GM12878 (cell line): ENCODE measurements around the gene DCP1B. TPM values are rescaled to one million over a fixed set of nuclear protein-coding genes. Genes with fewer than 3 reads are reported as not detected.

Experiments used
- ATAC-seq: fragments of 200-7000 bp; cut with Tn5 transposase; 3 replicates; pipeline ENCODE4 v1.9.1; 2020; ENCODE audit warnings: mild to moderate bottlenecking, moderate library complexity
- BruUV-seq: library from RNA; stranded (reverse); fragments of 400-500 nt; replicated peaks from 2 replicates; lab custom pipeline; 2021; lab: Mats Ljungman, UMichigan
- CTCF ChIA-PET: fragments of 300-600 bp; sonication (Branson Sonifier 250); formaldehyde crosslinking; extraction: SDS; loops from one replicate; lab custom pipeline; 2021; ENCODE audit warnings: inconsistent platforms; lab: Yijun Ruan, JAX
- POLR2A ChIA-PET: fragments of 350-600 bp; formaldehyde crosslinking; extraction: SDS; loops from one replicate; lab custom pipeline; 2021; ENCODE audit warnings: inconsistent platforms; lab: Charles Lee
- RAD21 ChIA-PET: fragments of 300-600 bp; sonication (Branson Sonifier 250); formaldehyde crosslinking; loops from one replicate; lab custom pipeline; 2023; ENCODE audit warnings: antibody characterized with exemption; ENCODE audit not compliant: unreplicated experiment; lab: Charles Lee
- SMC1A ChIA-PET: fragments of 300-600 bp; sonication (Branson Sonifier 250); formaldehyde crosslinking; loops from one replicate; lab custom pipeline; 2023; ENCODE audit not compliant: unreplicated experiment, uncharacterized antibody; lab: Charles Lee
- DNase-seq: peaks from one replicate; pipeline ENCODE4 v3.0.0-alpha.2; 2011; ENCODE audit warnings: low read depth, low spot score
- FAIRE-seq: peaks from 3 replicates; lab custom pipeline; 2011; peaks lifted over from hg19 to GRCh38; lab: Jason Lieb, UNC
- H2AFZ ChIP-seq: 2 replicates; pipeline ENCODE4 v1.6.0; 2011; ENCODE audit warnings: low read depth, low read length, control low read depth; ENCODE audit not compliant: control insufficient read depth
- H3K27ac ChIP-seq: 2 replicates; pipeline ENCODE4 v1.5.1; 2011; ENCODE audit warnings: control low read depth; ENCODE audit not compliant: control insufficient read depth, insufficient read depth
- H3K27me3 ChIP-seq, 2 experiments: replicated peaks in 1 of 2; 2 replicates each; pipeline versions ENCODE4 v1.6.0 to v1.6.1; 2011; ENCODE audit warnings: low read length in 1 of 2; ENCODE audit not compliant: control insufficient read depth in 2 of 2, insufficient read depth in 2 of 2
- H3K36me3 ChIP-seq, 2 experiments: 2 replicates each; pipeline ENCODE4 v1.5.1; 2011; ENCODE audit warnings: low read length in 1 of 2; ENCODE audit not compliant: control insufficient read depth in 2 of 2, insufficient read depth in 2 of 2
- H3K4me1 ChIP-seq: 2 replicates; pipeline ENCODE4 v1.6.1; 2011; ENCODE audit warnings: mild to moderate bottlenecking, low read length, moderate library complexity, mixed read lengths; ENCODE audit not compliant: control insufficient read depth, insufficient read depth
- H3K4me2 ChIP-seq: 2 replicates; pipeline ENCODE4 v1.6.0; 2011; ENCODE audit warnings: control low read depth; ENCODE audit not compliant: control insufficient read depth, insufficient read depth
- H3K4me3 ChIP-seq: fragments of 200-600 bp; sonication (generic); 2 replicates; pipeline ENCODE4 v1.5.1; 2016
- H3K79me2 ChIP-seq: 2 replicates; pipeline ENCODE4 v1.6.0; 2011; ENCODE audit warnings: low read length; ENCODE audit not compliant: control insufficient read depth, insufficient read depth
- H3K9ac ChIP-seq: 2 replicates; pipeline ENCODE4 v1.8.0; 2011; ENCODE audit warnings: low read length, control low read depth, mixed read lengths; ENCODE audit not compliant: control insufficient read depth, insufficient read depth
- H3K9me3 ChIP-seq: replicated peaks from 3 replicates; pipeline ENCODE4 v1.5.1; 2011; ENCODE audit warnings: mild to moderate bottlenecking, low read length; ENCODE audit not compliant: control insufficient read depth, insufficient read depth
- H4K20me1 ChIP-seq: 2 replicates; pipeline ENCODE4 v1.6.0; 2011; ENCODE audit not compliant: control insufficient read depth, insufficient read depth
- BRCA1 ChIP-seq: IDR thresholded peaks from 2 replicates; pipeline ENCODE4 v1.6.1; 2011; ENCODE audit warnings: low read depth, low read length, improper control_type of control experiment
- DPF2 ChIP-seq: fragments of 450-650 bp; IDR thresholded peaks from 2 replicates; pipeline ENCODE4 v1.6.1; 2017; ENCODE audit warnings: mild to moderate bottlenecking
- FOS ChIP-seq: IDR thresholded peaks from 3 replicates; pipeline ENCODE4 v1.6.1; 2011; ENCODE audit warnings: borderline replicate concordance; ENCODE audit not compliant: insufficient read length; ENCODE audit errors: extremely low read depth
- FOXM1 ChIP-seq: IDR thresholded peaks from 2 replicates; pipeline ENCODE4 v1.6.1; 2012; ENCODE audit warnings: low read depth, mild to moderate bottlenecking, inconsistent platforms, low read length, moderate library complexity
- LARP7 ChIP-seq: fragments of 450-650 bp; IDR thresholded peaks from 2 replicates; pipeline ENCODE4 v1.6.1; 2017; ENCODE audit warnings: mild to moderate bottlenecking
- MXI1 ChIP-seq: fragments of 150-350 bp; IDR thresholded peaks from 2 replicates; pipeline ENCODE4 v1.6.1; 2011; ENCODE audit warnings: low read depth, mild to moderate bottlenecking, inconsistent platforms, low read length, improper control_type of control experiment
- NFXL1 ChIP-seq: fragments of 450-650 bp; IDR thresholded peaks from 2 replicates; pipeline ENCODE4 v1.6.1; 2017; ENCODE audit warnings: antibody characterized with exemption, mild to moderate bottlenecking, borderline replicate concordance
- PKNOX1 ChIP-seq: fragments of 450-650 bp; IDR thresholded peaks from 2 replicates; pipeline ENCODE4 v1.6.1; 2016; ENCODE audit warnings: mild to moderate bottlenecking
- PRDM15 ChIP-seq: fragments of 450-650 bp; formaldehyde crosslinking; IDR thresholded peaks from 2 replicates; pipeline ENCODE4 v1.4.0; 2020; ENCODE audit warnings: mild to moderate bottlenecking, moderate library complexity
- RAD21 ChIP-seq: IDR thresholded peaks from 2 replicates; pipeline ENCODE4 v1.6.1; 2011; ENCODE audit warnings: mild to moderate bottlenecking, low read depth, low read length, moderate library complexity; ENCODE audit not compliant: insufficient read depth
- RELA ChIP-seq: fragments of 450-650 bp; IDR thresholded peaks from 2 replicates; pipeline ENCODE4 v1.8.0; 2014; ENCODE audit warnings: borderline replicate concordance; ENCODE audit not compliant: partially characterized antibody
- RFX5 ChIP-seq: IDR thresholded peaks from 2 replicates; pipeline ENCODE4 v1.6.1; 2011; ENCODE audit warnings: low read depth, low read length, improper control_type of control experiment
- SP1 ChIP-seq: IDR thresholded peaks from one replicate; pipeline ENCODE4 v1.6.1; 2011; ENCODE audit warnings: low read depth, low read length
- TCF3 ChIP-seq: IDR thresholded peaks from 2 replicates; pipeline ENCODE4 v1.6.1; 2012; ENCODE audit warnings: low read depth, mild to moderate bottlenecking, low read length, borderline replicate concordance; ENCODE audit not compliant: insufficient read depth
- ZBED1 ChIP-seq: IDR thresholded peaks from 2 replicates; pipeline ENCODE4 v1.6.1; 2016; ENCODE audit warnings: borderline replicate concordance
- ZZZ3 ChIP-seq: IDR thresholded peaks from 2 replicates; pipeline ENCODE4 v1.6.1; 2011; ENCODE audit warnings: low read depth; ENCODE audit not compliant: control insufficient read depth, insufficient read length
- WGBS: methylation state at CpG from one replicate; pipeline ENCODE4 v1.1.6; 2016; ENCODE audit warnings: low lambda C conversion rate; ENCODE audit not compliant: insufficient replicate concordance, insufficient coverage; ENCODE audit errors: missing lambda C conversion rate; 5-methylcytosine and 5-hydroxymethylcytosine counted together
- in situ Hi-C: fragments of 300-500 bp; cut with MboI; formaldehyde crosslinking; loops from 9 replicates; pipeline ENCODE4 v1.14.3; 2018; ENCODE audit warnings: mixed read lengths
- intact Hi-C: fragments of 100-400 bp; cut with micrococcal nuclease; formaldehyde crosslinking; loops from one replicate; pipeline ENCODE4 v1.14.2; 2022; ENCODE audit not compliant: unreplicated experiment
- polyA plus RNA-seq, 11 experiments: library from polyadenylated mRNA; depleted of rRNA in 4 of 11; unstranded in 6 of 11; stranded (reverse) in 5 of 11; fragments of >200 nt; fragmentation: Nextera tagmentation in 4 of 11; fragmentation: Illumina TruSeq in 1 of 11; extraction: Ambion mirVana in 4 of 11; extraction: Trizol in 1 of 11; gene quantifications; 1 replicate in 1 of 11; 2 replicates in 10 of 11; pipeline versions ENCODE4 v1.2.1 to v1.2.3, GENCODE V29; 2011 to 2016; ENCODE audit warnings: inconsistent platforms in 2 of 11, missing spikeins in 2 of 11, low read depth in 1 of 11
- total RNA-seq, 4 experiments: library from RNA; depleted of rRNA in 3 of 4; stranded (reverse); fragments of >200 nt in 3 of 4; fragmentation: Illumina TruSeq in 1 of 4; extraction: Trizol in 1 of 4; gene quantifications; 2 replicates each; pipeline versions ENCODE4 v1.2.1 to v1.2.3, GENCODE V29; 2013 to 2021
- TF ChIP-seq, protein P1 (sequence below): IDR thresholded peaks from 2 replicates; pipeline ENCODE4 v1.6.1; 2011; ENCODE audit warnings: borderline replicate concordance, low read depth, mild to moderate bottlenecking, moderate library complexity, mixed read lengths, low read length; ENCODE audit not compliant: insufficient read depth; ENCODE audit errors: extremely low read length

Gene DCP1B
- total and polyA plus RNA-seq, 10 of the 15 experiments (the other 5 are each of a cell fraction or from before 2014, with no cell fraction given): 1.3 to 23.4 (median 15.3) TPM

DNA sequence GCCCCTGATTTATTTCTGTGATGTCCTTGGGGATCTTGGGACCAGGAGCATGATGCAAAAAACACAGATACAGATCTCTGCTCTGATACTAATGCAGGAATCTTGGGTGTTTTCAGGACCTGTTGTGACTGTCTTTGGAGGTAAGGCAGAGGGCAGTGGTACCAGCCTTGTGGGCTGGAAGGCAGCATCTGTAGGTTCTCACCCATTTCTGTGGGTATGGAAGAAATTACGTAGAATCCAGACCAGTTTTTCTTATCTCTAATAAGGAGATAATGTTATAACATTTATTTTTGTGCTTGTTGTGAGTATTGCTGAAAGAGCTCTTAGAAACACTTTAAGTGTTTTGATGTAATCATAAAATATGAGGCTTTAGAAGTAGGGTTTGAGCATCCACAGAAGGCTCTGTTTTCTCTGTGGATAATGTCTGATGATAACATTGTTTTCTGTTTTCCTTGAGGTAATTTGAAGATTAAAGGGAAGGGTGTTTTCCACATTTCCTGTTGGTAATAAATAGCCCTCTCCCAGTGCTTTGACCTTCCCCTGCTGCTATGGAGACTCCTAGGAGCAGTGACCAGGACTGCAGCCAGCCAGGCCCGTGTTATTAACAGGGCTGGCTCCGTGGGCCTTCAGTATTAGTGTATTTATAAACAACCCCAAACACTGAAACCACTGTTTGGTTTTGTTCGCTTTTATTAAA is 9.4 kb upstream of the DCP1B start:
- Histone ChIP-seq H3K79me2 (no peaks in the 10 kb centered on the region), H4K20me1 (no peaks in the 10 kb centered on the region), H3K4me3 (no peak overlapping the region), H3K4me2 (no peak overlapping the region), H3K27ac (no peak overlapping the region), H3K4me1 (no peaks in the 10 kb centered on the region; the same call in 1 of the 2 replicates), H3K9me3 (no peaks in the 10 kb centered on the region), H3K9ac (no peak overlapping the region), H3K27me3 (no peaks in the 10 kb centered on the region), H3K36me3 (no peaks in the 10 kb centered on the region), H2AFZ (no peak overlapping the region)
- BruUV-seq: no TSS peak
- FAIRE-seq: no peak
- no peak for TF ChIP-seq PKNOX1
- TF ChIP-seq RFX5: no peak
- TF ChIP-seq SP1: no peak
- TF ChIP-seq MXI1: no peak
- no peak for TF ChIP-seq BRCA1
- no peak for TF ChIP-seq RELA
- no peak for TF ChIP-seq LARP7
- TF ChIP-seq FOS: no peak
- no peak for TF ChIP-seq DPF2
- TF ChIP-seq ZZZ3: no peak
- no peak for TF ChIP-seq ZBED1
- TF ChIP-seq, protein P1, sequence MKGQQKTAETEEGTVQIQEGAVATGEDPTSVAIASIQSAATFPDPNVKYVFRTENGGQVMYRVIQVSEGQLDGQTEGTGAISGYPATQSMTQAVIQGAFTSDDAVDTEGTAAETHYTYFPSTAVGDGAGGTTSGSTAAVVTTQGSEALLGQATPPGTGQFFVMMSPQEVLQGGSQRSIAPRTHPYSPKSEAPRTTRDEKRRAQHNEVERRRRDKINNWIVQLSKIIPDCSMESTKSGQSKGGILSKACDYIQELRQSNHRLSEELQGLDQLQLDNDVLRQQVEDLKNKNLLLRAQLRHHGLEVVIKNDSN: no peak
- TF ChIP-seq NFXL1: no peak
- TF ChIP-seq RAD21: no peak
- TF ChIP-seq TCF3: no peak
- TF ChIP-seq FOXM1: no peak
- TF ChIP-seq PRDM15: no peak
- intact Hi-C loops (no loop called here), in situ Hi-C loops (no loop called here)
- ChIA-PET SMC1A (no interaction called here), CTCF (interaction anchor here (1.0 kb wide), 1 partner anchor 9 kb away, joined by 4 read pairs; no protein-coding TSS in a partner anchor), RAD21 (no interaction called here), POLR2A (no interaction called here)
- no peak for ATAC-seq
- DNase-seq: no peak
- WGBS: 27% methylated on average over 4 of the region's 4 CpGs
